WTC11 (cell line): ENCODE data around the gene CCDC154. TPM values are rescaled to one million over a fixed set of nuclear protein-coding genes. Genes with fewer than 3 reads are reported as not detected.

ENCODE experiments used
- ATAC-seq: fragments of 200-7000 bp; cut with Tn5 transposase; 2 replicates; pipeline ENCODE4 v1.10.0; 2021; ENCODE audit warnings: mild to moderate bottlenecking, moderate library complexity
- CTCF ChIA-PET: fragments of 300-600 bp; sonication (Branson Sonifier 250); formaldehyde crosslinking; loops from one replicate; lab custom pipeline; 2021; ENCODE audit warnings: antibody characterized with exemption; lab: Charles Lee
- POLR2A ChIA-PET: fragments of 350-600 bp; sonication (Branson Sonifier 250); formaldehyde crosslinking; loops from one replicate; lab custom pipeline; 2021; ENCODE audit warnings: antibody characterized with exemption; lab: Charles Lee
- DNase-seq: peaks from one replicate; pipeline ENCODE4 v3.0.0; 2021; ENCODE audit warnings: low spot score
- H3K27ac Mint-ChIP-seq: 2 replicates; pipeline ENCODE4 v1.8.0; 2021; ENCODE audit warnings: mixed read lengths
- H3K27me3 Mint-ChIP-seq: 2 replicates; pipeline ENCODE4 v1.8.0; 2021; ENCODE audit warnings: low read depth, mild to moderate bottlenecking, moderate library complexity, mixed read lengths
- H3K36me3 Mint-ChIP-seq: 2 replicates; pipeline ENCODE4 v1.8.0; 2021; ENCODE audit warnings: mixed read lengths
- H3K4me1 Mint-ChIP-seq: 2 replicates; pipeline ENCODE4 v1.8.0; 2022; ENCODE audit warnings: mixed read lengths
- H3K4me3 Mint-ChIP-seq: 2 replicates; pipeline ENCODE4 v1.8.0; 2021; ENCODE audit warnings: mild to moderate bottlenecking, moderate library complexity, mixed read lengths
- H3K9me3 Mint-ChIP-seq: 2 replicates; pipeline ENCODE4 v1.8.0; 2021; ENCODE audit warnings: mixed read lengths
- AR ChIP-seq: fragments of 250-450 bp; sonication (Bioruptor Pico); IDR thresholded peaks from 2 replicates; pipeline ENCODE4 v1.9.0; 2021; ENCODE audit warnings: mild to moderate bottlenecking
- ATF1 ChIP-seq: sonication (generic); formaldehyde crosslinking; IDR thresholded peaks from 2 replicates; pipeline ENCODE4 v1.8.1; 2023; ENCODE audit warnings: mild to moderate bottlenecking, moderate library complexity, missing genetic modification reagents
- ATF2 ChIP-seq: sonication (generic); formaldehyde crosslinking; IDR thresholded peaks from 2 replicates; pipeline ENCODE4 v1.8.1; 2022; ENCODE audit warnings: low read depth, missing genetic modification reagents, borderline replicate concordance
- CTCF ChIP-seq: fragments of 200-600 bp; IDR thresholded peaks from 2 replicates; pipeline ENCODE4 v1.8.0; 2022; ENCODE audit warnings: antibody characterized with exemption
- ELF4 ChIP-seq: sonication (generic); formaldehyde crosslinking; IDR thresholded peaks from 2 replicates; pipeline ENCODE4 v1.8.1; 2022; ENCODE audit warnings: low read depth, mild to moderate bottlenecking, moderate library complexity, missing genetic modification reagents
- ESRRA ChIP-seq: sonication (generic); formaldehyde crosslinking; IDR thresholded peaks from 2 replicates; pipeline ENCODE4 v1.8.1; 2022; ENCODE audit warnings: mild to moderate bottlenecking, missing genetic modification reagents, borderline replicate concordance
- FOXK1 ChIP-seq: sonication (generic); formaldehyde crosslinking; IDR thresholded peaks from 2 replicates; pipeline ENCODE4 v1.8.0; 2022; ENCODE audit warnings: mild to moderate bottlenecking, moderate library complexity, missing genetic modification reagents
- FOXP1 ChIP-seq: sonication (generic); formaldehyde crosslinking; IDR thresholded peaks from 2 replicates; pipeline ENCODE4 v1.8.0; 2022; ENCODE audit warnings: missing genetic modification reagents, mild to moderate bottlenecking, moderate library complexity, borderline replicate concordance
- MAX ChIP-seq: sonication (generic); formaldehyde crosslinking; IDR thresholded peaks from 2 replicates; pipeline ENCODE4 v1.8.0; 2022; ENCODE audit warnings: mild to moderate bottlenecking, missing genetic modification reagents
- MYBL2 ChIP-seq: sonication (generic); formaldehyde crosslinking; IDR thresholded peaks from 2 replicates; pipeline ENCODE4 v1.8.1; 2023; ENCODE audit warnings: mild to moderate bottlenecking, moderate library complexity, missing genetic modification reagents
- NR1H2 ChIP-seq: sonication (generic); formaldehyde crosslinking; IDR thresholded peaks from 2 replicates; pipeline ENCODE4 v1.9.0; 2021; ENCODE audit warnings: mild to moderate bottlenecking, moderate library complexity, missing genetic modification reagents
- RELA ChIP-seq: sonication (generic); formaldehyde crosslinking; IDR thresholded peaks from 2 replicates; pipeline ENCODE4 v1.8.1; 2022; ENCODE audit warnings: missing genetic modification reagents, mild to moderate bottlenecking, borderline replicate concordance
- RORB ChIP-seq: fragments of 250-450 bp; sonication (Bioruptor Pico); IDR thresholded peaks from 2 replicates; pipeline ENCODE4 v1.9.0; 2021; ENCODE audit warnings: mild to moderate bottlenecking
- SP1 ChIP-seq: sonication (generic); formaldehyde crosslinking; conservative IDR thresholded peaks from 2 replicates; pipeline ENCODE4 v1.8.1; 2022; ENCODE audit warnings: missing genetic modification reagents
- TCF7 ChIP-seq: sonication (generic); formaldehyde crosslinking; IDR thresholded peaks from 2 replicates; pipeline ENCODE4 v1.8.0; 2022; ENCODE audit warnings: mild to moderate bottlenecking, low read depth, missing genetic modification reagents, moderate library complexity
- USF1 ChIP-seq: sonication (generic); formaldehyde crosslinking; IDR thresholded peaks from 2 replicates; pipeline ENCODE4 v1.8.0; 2022; ENCODE audit warnings: mild to moderate bottlenecking, missing genetic modification reagents
- ZNF263 ChIP-seq: sonication (generic); formaldehyde crosslinking; IDR thresholded peaks from 2 replicates; pipeline ENCODE4 v1.8.1; 2022; ENCODE audit warnings: low read depth, mild to moderate bottlenecking, moderate library complexity, missing genetic modification reagents
- ZNF423 ChIP-seq: fragments of 250-450 bp; sonication (Bioruptor Pico); IDR thresholded peaks from 2 replicates; pipeline ENCODE4 v2.1.2; 2022; ENCODE audit warnings: mild to moderate bottlenecking, moderate library complexity
- ZNF512 ChIP-seq: sonication (generic); formaldehyde crosslinking; IDR thresholded peaks from 2 replicates; pipeline ENCODE4 v1.8.1; 2022; ENCODE audit warnings: missing genetic modification reagents, borderline replicate concordance
- ZNF532 ChIP-seq: fragments of 250-450 bp; sonication (Bioruptor Pico); IDR thresholded peaks from 2 replicates; pipeline ENCODE4 v1.9.0; 2021; ENCODE audit warnings: mild to moderate bottlenecking, borderline replicate concordance
- ZNF671 ChIP-seq: fragments of 250-450 bp; sonication (Bioruptor Pico); IDR thresholded peaks from 2 replicates; pipeline ENCODE4 v1.8.0; 2021; ENCODE audit warnings: mild to moderate bottlenecking
- total RNA-seq: library from RNA; stranded (reverse); gene quantifications from 3 replicates; pipeline ENCODE4 v1.2.3, GENCODE V29; 2021

Gene CCDC154
- total RNA-seq, 1 experiment from 2014 or later = 0.46 TPM

GRCh38 chr16:1432388-1433262 is 11.7 kb downstream of the CCDC154 start (continued):
- TF ChIP-seq ZNF512 (CRISPR knock-in tag) (no peak), ATF1 (no peak), FOXP1 (CRISPR knock-in tag) (no peak), ESRRA (no peak), FOXK1 (CRISPR knock-in tag) (no peak), ZNF263 (CRISPR knock-in tag) (no peak), USF1 (no peak), NR1H2 (CRISPR knock-in tag) (no peak), MYBL2 (CRISPR knock-in tag) (no peak), RORB (CRISPR knock-in tag) (no peak), RELA (CRISPR knock-in tag) (no peak), ZNF532 (CRISPR knock-in tag) (no peak)
- TF ChIP-seq, all 79 proteins: peak for 0

GRCh38 chr16:1431497-1432270 is 12.7 kb downstream of the CCDC154 start:
- no peaks in the 10 kb centered on the region for H3K9me3 Mint-ChIP-seq
- no peak overlapping the region for H3K27ac Mint-ChIP-seq
- ATAC-seq = no peak
- TF ChIP-seq ATF2 (CRISPR knock-in tag) = no peak
- TF ChIP-seq TCF7 (CRISPR knock-in tag) = no peak
- no peak for TF ChIP-seq CTCF
- no peak for TF ChIP-seq FOXP1 (CRISPR knock-in tag)
- TF ChIP-seq MAX (CRISPR knock-in tag) = no peak
- TF ChIP-seq ZNF423 (CRISPR knock-in tag) = no peak
- no peak for TF ChIP-seq ELF4 (CRISPR knock-in tag)
- TF ChIP-seq ZNF671 (CRISPR knock-in tag) = no peak
- no peak for TF ChIP-seq AR (CRISPR knock-in tag)
- no peak for TF ChIP-seq SP1 (CRISPR knock-in tag)
- no peaks in the 10 kb centered on the region for H3K4me1 Mint-ChIP-seq
- H3K4me3 Mint-ChIP-seq = no peak overlapping the region
- no peaks in the 10 kb centered on the region for H3K27me3 Mint-ChIP-seq
- no peaks in the 10 kb centered on the region for H3K36me3 Mint-ChIP-seq
- DNase-seq = no peak
- ChIA-PET CTCF (no interaction called here), POLR2A (no interaction called here)
